Measurements from ENCODE around the gene GPX2.

GRCh38 chr14:64970041-64970440, 27.5 kb upstream of the GPX2 start:
- TF ChIP-seq CTCF (IDR thresholded peaks at IDR 0.05) (no peak), ZFX (IDR thresholded peaks at IDR 0.05; ENCODE audit: borderline replicate concordance) (no peak)

Data from 22Rv1 (cell line).